Stomach (tissue), 9 donors: ENCODE data around the gene DDI2. TPM values are rescaled to one million over a fixed set of nuclear protein-coding genes. Genes with fewer than 3 reads are reported as not detected.
A peak's percentile ranks its signal among the peaks of the same experiment; 100 is the strongest.

Source experiments
- DNase-seq, 2 donors: peaks; one replicate each; pipeline versions ENCODE4 v3.0.0 to v3.0.0-alpha.2; 2013 to 2019
- H3K27ac ChIP-seq, 5 donors: fragments of 200-600 bp in 4 of 5; sonication (generic) in 4 of 5; one replicate each; pipeline ENCODE4 v1.5.1; 2013 to 2019; ENCODE audit warnings: mild to moderate bottlenecking in 1 of 5, moderate library complexity in 1 of 5
- H3K27me3 ChIP-seq, 3 donors: fragments of 200-600 bp; sonication (generic); one replicate each; pipeline ENCODE4 v1.5.1; 2017 to 2019; ENCODE audit warnings: mixed run types in 1 of 3
- H3K36me3 ChIP-seq, 4 donors: fragments of 200-600 bp; sonication (generic); 1 replicate in 3 of 4; 2 replicates in 1 of 4; pipeline ENCODE4 v1.5.1; 2016 to 2019
- H3K4me1 ChIP-seq, 4 donors: fragments of 200-600 bp; sonication (generic); one replicate each; pipeline ENCODE4 v1.5.1; 2016 to 2019
- H3K4me3 ChIP-seq, 4 donors: fragments of 200-600 bp; sonication (generic) in 3 of 4; one replicate each; pipeline ENCODE4 v1.5.1; 2016 to 2019; ENCODE audit warnings: mild to moderate bottlenecking in 1 of 4
- H3K9me3 ChIP-seq, 4 donors: fragments of 200-600 bp; sonication (generic); one replicate each; pipeline ENCODE4 v1.5.1; 2016 to 2019
- EP300 ChIP-seq: sonication (generic); formaldehyde crosslinking; IDR thresholded peaks from one replicate; pipeline ENCODE4 v1.6.1; 2017; ENCODE audit warnings: antibody characterized with exemption
- POLR2A ChIP-seq, 4 donors: fragments of 450-650 bp; IDR thresholded peaks; one replicate each; pipeline ENCODE4 v1.6.1; 2016; ENCODE audit warnings: antibody characterized with exemption in 4 of 4, control low read depth in 2 of 4, mild to moderate bottlenecking in 1 of 4, moderate library complexity in 1 of 4
- POLR2AphosphoS5 ChIP-seq, 3 donors: sonication (generic); formaldehyde crosslinking; IDR thresholded peaks; one replicate each; pipeline ENCODE4 v1.6.1; 2016; ENCODE audit warnings: antibody characterized with exemption in 3 of 3
- WGBS, 5 donors: extraction: QIAGEN DNeasy Blood & Tissue Kit in 3 of 5; methylation state at CpG; one replicate each; pipeline versions ENCODE4 v1.1.5 to v1.1.7; 2013 to 2018; 5-methylcytosine and 5-hydroxymethylcytosine counted together
- intact Hi-C: fragments of 100-400 bp; cut with DNase I; formaldehyde crosslinking; loops from one replicate; pipeline ENCODE4 v1.15.1; 2023; ENCODE audit warnings: low total_unique reads
- polyA plus RNA-seq, 3 donors: library from polyadenylated mRNA; stranded (reverse); fragments of 200-250 nt; gene quantifications; one replicate each; pipeline ENCODE4 v1.2.3, GENCODE V29; 2013
- total RNA-seq, 5 donors: library from RNA; depleted of rRNA; stranded (reverse); fragments of >200 nt; gene quantifications; one replicate each; pipeline versions ENCODE4 v1.1.0 to v1.2.3, GENCODE V29; 2014 to 2016
- TF ChIP-seq, protein P1 (sequence below), 7 experiments: fragments of 450-650 bp in 4 of 7; fragments of 200-600 bp in 3 of 7; sonication (generic) in 3 of 7; IDR thresholded peaks; one replicate each; pipeline ENCODE4 v1.5.1; 2016 to 2019; ENCODE audit warnings: antibody characterized with exemption in 7 of 7, control low read depth in 2 of 7, mild to moderate bottlenecking in 1 of 7
- donor health status: healthy with polysubstance abuse.
- donor health status: Bipolar disorder and iron deficiency.
- donor health status: healthy.

The DDI2 gene
- total and polyA plus RNA-seq, 8 donors = 3.1 to 261 (median 16.6) TPM

DNA sequence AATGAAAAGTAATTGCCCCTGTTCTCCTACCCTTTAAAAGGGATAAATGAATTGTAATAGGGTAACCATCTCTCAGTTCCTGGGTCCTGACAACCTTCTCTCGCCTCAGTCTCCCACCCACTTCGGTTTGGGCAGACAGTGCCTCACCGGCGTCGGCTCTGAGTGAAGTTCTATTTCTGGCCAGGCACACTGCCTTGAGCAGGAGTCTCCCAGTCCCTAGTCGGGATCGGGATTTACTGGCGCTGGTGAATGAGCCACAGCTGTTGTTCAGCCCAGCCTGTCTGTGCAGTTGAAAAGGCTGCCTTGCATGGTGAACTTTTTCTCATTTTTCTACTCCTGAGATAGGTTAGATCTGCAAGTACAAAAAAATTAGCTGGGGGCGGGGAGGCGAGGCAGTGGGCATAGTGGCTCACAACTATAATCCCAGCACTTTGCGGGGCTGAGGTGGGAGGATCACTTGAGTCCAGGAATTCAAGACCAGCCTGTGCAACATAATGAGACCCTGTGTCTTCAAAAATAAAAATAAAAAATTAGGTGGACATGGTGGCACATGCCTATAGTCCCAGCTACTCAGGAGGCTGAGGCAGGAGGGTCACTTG lies 74.3 kb downstream of the DDI2 start:
- H3K4me1 ChIP-seq = peaks cover 9 to 57% (median 41%) of the 10 kb centered on the region in 4 donors
- WGBS, 5 donors = 59 to 80% (median 69%) methylated on average over 11 of the region's 11 CpGs
- H3K4me3 ChIP-seq = no peak overlapping the region
- H3K9me3 ChIP-seq = no peaks in the 10 kb centered on the region
- peaks cover 0 to 15% (median 5%) of the 10 kb centered on the region in 4 donors for H3K36me3 ChIP-seq
- H3K27ac ChIP-seq = peak overlapping the region in 3 of 5 donors; percentile 2 to 14 (median 12)
- no peak for DNase-seq
- no peaks in the 10 kb centered on the region for H3K27me3 ChIP-seq
- intact Hi-C loops = no loop called here
- TF ChIP-seq, protein P1, sequence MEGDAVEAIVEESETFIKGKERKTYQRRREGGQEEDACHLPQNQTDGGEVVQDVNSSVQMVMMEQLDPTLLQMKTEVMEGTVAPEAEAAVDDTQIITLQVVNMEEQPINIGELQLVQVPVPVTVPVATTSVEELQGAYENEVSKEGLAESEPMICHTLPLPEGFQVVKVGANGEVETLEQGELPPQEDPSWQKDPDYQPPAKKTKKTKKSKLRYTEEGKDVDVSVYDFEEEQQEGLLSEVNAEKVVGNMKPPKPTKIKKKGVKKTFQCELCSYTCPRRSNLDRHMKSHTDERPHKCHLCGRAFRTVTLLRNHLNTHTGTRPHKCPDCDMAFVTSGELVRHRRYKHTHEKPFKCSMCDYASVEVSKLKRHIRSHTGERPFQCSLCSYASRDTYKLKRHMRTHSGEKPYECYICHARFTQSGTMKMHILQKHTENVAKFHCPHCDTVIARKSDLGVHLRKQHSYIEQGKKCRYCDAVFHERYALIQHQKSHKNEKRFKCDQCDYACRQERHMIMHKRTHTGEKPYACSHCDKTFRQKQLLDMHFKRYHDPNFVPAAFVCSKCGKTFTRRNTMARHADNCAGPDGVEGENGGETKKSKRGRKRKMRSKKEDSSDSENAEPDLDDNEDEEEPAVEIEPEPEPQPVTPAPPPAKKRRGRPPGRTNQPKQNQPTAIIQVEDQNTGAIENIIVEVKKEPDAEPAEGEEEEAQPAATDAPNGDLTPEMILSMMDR (IDR thresholded peaks at IDR 0.05) = no peak
- TF ChIP-seq POLR2AphosphoS5 (IDR thresholded peaks at IDR 0.05) (no peak), EP300 (no peak), POLR2A (IDR thresholded peaks at IDR 0.05) (no peak)

DNA sequence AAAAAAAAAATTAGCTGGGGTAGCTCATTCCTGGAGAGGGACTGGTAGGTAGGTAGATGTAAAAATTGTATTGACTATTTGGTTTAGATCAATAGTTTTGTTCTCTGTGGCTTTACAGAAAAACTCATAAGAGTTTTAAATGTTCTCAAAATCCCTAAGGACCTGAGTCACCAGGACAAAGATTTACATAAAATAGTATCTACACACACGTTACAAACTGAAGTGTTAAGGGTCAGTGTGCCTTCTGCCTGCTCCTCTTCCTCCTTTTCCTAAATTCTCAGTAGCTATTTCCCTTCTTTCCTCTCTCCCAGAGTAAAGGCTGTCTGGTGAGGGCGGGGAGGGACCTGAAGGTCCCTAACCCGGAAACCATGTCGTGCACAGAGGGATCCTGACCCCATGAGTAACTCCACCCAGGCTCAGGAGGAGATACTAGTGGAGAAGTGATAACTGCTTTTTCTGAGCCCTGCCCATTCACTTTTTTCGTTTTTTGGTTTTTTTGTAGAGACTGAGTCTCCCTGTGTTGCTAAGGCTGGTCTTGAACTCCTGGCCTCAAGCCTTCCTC lies 74.9 kb downstream of the DDI2 start:
- Histone ChIP-seq H3K4me1 (peaks cover 9 to 56% (median 42%) of the 10 kb centered on the region in 4 donors), H3K27ac (peak overlapping the region in 2 of 5 donors; percentile 2 to 12), H3K4me3 (no peak overlapping the region), H3K36me3 (peaks cover 0 to 22% (median 6%) of the 10 kb centered on the region in 4 donors), H3K9me3 (no peaks in the 10 kb centered on the region), H3K27me3 (no peaks in the 10 kb centered on the region)
- DNase-seq = no peak
- TF ChIP-seq, protein P1 (IDR thresholded peaks at IDR 0.05) = no peak
- no peak for TF ChIP-seq POLR2AphosphoS5 (IDR thresholded peaks at IDR 0.05)
- TF ChIP-seq POLR2A (IDR thresholded peaks at IDR 0.05) = no peak
- TF ChIP-seq EP300 = no peak
- intact Hi-C loops = no loop called here
- WGBS, 5 donors = 60 to 76% (median 63%) methylated on average over 5 of the region's 5 CpGs

DNA sequence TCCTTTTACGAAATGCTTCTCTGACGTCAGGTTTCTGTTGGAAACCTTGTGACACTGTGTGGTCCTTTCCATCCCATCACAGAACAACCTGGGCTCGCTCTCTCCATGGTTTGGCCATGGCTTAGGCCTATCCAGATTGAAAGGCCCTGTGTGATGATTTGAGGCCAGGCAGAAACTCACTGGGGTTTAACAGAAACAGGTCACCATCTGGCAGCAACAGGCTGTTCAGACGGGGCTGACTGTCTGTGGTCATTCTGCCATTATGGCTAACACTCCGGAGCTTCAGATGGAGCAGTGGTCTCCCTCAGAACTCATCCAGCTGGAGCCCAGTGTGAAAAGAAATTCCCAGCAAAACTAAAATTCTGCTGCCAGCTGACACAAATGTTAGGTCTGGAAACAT lies 76.1 kb downstream of the DDI2 start:
- intact Hi-C loops = no loop called here
- TF ChIP-seq, protein P1 (IDR thresholded peaks at IDR 0.05) = no peak
- TF ChIP-seq EP300 = no peak
- no peak for TF ChIP-seq POLR2AphosphoS5 (IDR thresholded peaks at IDR 0.05)
- no peak for TF ChIP-seq POLR2A (IDR thresholded peaks at IDR 0.05)

DNA sequence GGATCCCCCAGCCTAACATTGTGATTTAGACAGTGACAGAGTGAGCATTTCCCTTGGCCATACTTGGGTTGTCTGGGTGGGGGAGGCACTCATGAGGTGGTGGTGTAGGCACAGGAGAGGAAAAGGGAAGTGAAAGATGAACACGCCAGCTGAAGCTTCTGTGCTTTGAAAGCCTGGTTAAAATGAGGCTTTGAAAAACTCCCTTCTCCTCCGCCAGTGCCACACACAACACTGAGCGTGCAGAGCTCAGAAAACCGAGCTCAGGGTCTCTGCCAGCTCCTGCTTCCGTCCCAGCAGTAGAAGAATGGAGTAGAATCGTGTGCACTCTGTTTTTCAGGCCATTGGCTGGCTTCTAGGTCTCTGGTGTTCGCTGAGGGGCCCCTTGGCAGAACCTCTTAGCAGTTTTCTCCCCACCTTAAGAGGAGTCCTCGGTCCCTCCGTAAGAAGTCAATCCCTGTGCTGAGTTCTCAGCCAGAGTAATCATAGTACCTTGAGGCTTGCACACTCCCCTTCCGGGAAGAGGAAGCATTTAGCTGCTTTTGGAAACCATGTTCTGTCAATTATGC lies 79.8 kb downstream of the DDI2 start:
- Histone ChIP-seq H3K36me3 (peaks cover 0 to 20% (median 8%) of the 10 kb centered on the region in 4 donors), H3K27ac (peak overlapping the region in 4 of 5 donors; percentile 7 to 71 (median 32)), H3K4me3 (peak overlapping the region in 1 of 4 donors; percentile 28), H3K4me1 (peaks cover 15 to 53% (median 31%) of the 10 kb centered on the region in 4 donors), H3K27me3 (no peaks in the 10 kb centered on the region), H3K9me3 (no peaks in the 10 kb centered on the region)
- peak in 1 of 2 donors; percentile 58 for DNase-seq
- intact Hi-C loops = no loop called here
- WGBS, 5 donors = 49 to 69% (median 64%) methylated on average over 10 of the region's 10 CpGs
- TF ChIP-seq EP300 = no peak
- no peak for TF ChIP-seq POLR2AphosphoS5 (IDR thresholded peaks at IDR 0.05)
- TF ChIP-seq POLR2A (IDR thresholded peaks at IDR 0.05) = no peak
- TF ChIP-seq, protein P1 (IDR thresholded peaks at IDR 0.05) = no peak

More for the DNA sequence above, 76.1 kb downstream of the DDI2 start:
- WGBS, 5 donors = 80 to 91% (median 83%) methylated on average over 5 of the region's 5 CpGs
- Histone ChIP-seq H3K27ac (no peak overlapping the region), H3K4me1 (peaks cover 9 to 51% (median 37%) of the 10 kb centered on the region in 4 donors), H3K36me3 (peaks cover 0 to 27% (median 8%) of the 10 kb centered on the region in 4 donors), H3K9me3 (no peaks in the 10 kb centered on the region), H3K4me3 (no peak overlapping the region), H3K27me3 (no peaks in the 10 kb centered on the region)
- DNase-seq = no peak
